Activated CD8-positive, alpha-beta memory T cell treated with anti-CD3 and anti-CD28 coated beads for 4 hours (primary cell): ENCODE data around the gene AKT3.
A peak's percentile ranks its signal among the peaks of the same experiment; 100 is the strongest.
"Not testable (repeated sequence)": the region's sequence is repeated elsewhere in the genome, so short reads cannot be mapped to it uniquely, and the experiment has no call there.

Experiments used
- DNase-seq, 2 donors: peaks; one replicate each; pipeline ENCODE4 v3.0.0-alpha.2; 2020; ENCODE audit warnings: low read depth in 2 of 2

Gene AKT3

GRCh38 chr1:243605604-243606003 lies 244.4 kb downstream of the AKT3 start:
- no peak for DNase-seq

GRCh38 chr1:243601720-243602119 lies 248.3 kb downstream of the AKT3 start:
- no peak for DNase-seq

- DNase-seq: peak in 1 of 2 donors; percentile 19
Observed at GRCh38 chr1:243598433-243598832, 251.6 kb downstream of the AKT3 start.

- no peak for DNase-seq
Observed at GRCh38 chr1:243597383-243597782, 252.7 kb downstream of the AKT3 start.

- DNase-seq: peak in 1 of 2 donors; percentile 4
Observed at GRCh38 chr1:243596431-243597062, 253.5 kb downstream of the AKT3 start.

GRCh38 chr1:243595527-243596210 lies 254.4 kb downstream of the AKT3 start:
- no peak for DNase-seq

GRCh38 chr1:243594455-243594854 lies 255.6 kb downstream of the AKT3 start:
- no peak for DNase-seq

GRCh38 chr1:243589286-243589685 lies 260.8 kb downstream of the AKT3 start:
- not testable (repeated sequence) for DNase-seq

- DNase-seq: no peak
Observed at GRCh38 chr1:243587823-243588560, 262.1 kb downstream of the AKT3 start.

GRCh38 chr1:243587285-243587684 lies 262.8 kb downstream of the AKT3 start:
- no peak for DNase-seq

- no peak for DNase-seq
Observed at GRCh38 chr1:243585982-243586381, 264.1 kb downstream of the AKT3 start.

- DNase-seq: no peak
Observed at GRCh38 chr1:243582326-243582725, 267.7 kb downstream of the AKT3 start.

- no peak for DNase-seq
Observed at GRCh38 chr1:243580984-243581383, 269.1 kb downstream of the AKT3 start.

GRCh38 chr1:243580072-243580471 lies 270.0 kb downstream of the AKT3 start:
- no peak for DNase-seq

- DNase-seq: no peak
Observed at GRCh38 chr1:243575070-243575469, 275.0 kb downstream of the AKT3 start.

- DNase-seq: no peak
Observed at GRCh38 chr1:243572940-243573339, 277.1 kb downstream of the AKT3 start.

GRCh38 chr1:243568793-243569192 lies 281.2 kb downstream of the AKT3 start:
- no peak for DNase-seq

GRCh38 chr1:243564814-243565213 lies 285.2 kb downstream of the AKT3 start:
- DNase-seq: no peak

GRCh38 chr1:243563732-243564131 lies 286.3 kb downstream of the AKT3 start:
- no peak for DNase-seq

GRCh38 chr1:243562473-243562872 lies 287.6 kb downstream of the AKT3 start:
- DNase-seq: no peak

GRCh38 chr1:243561588-243562319 lies 288.3 kb downstream of the AKT3 start:
- no peak for DNase-seq

- no peak for DNase-seq
Observed at GRCh38 chr1:243559575-243560162, 290.4 kb downstream of the AKT3 start.
